ENCODE data around the gene RALB.

DNA sequence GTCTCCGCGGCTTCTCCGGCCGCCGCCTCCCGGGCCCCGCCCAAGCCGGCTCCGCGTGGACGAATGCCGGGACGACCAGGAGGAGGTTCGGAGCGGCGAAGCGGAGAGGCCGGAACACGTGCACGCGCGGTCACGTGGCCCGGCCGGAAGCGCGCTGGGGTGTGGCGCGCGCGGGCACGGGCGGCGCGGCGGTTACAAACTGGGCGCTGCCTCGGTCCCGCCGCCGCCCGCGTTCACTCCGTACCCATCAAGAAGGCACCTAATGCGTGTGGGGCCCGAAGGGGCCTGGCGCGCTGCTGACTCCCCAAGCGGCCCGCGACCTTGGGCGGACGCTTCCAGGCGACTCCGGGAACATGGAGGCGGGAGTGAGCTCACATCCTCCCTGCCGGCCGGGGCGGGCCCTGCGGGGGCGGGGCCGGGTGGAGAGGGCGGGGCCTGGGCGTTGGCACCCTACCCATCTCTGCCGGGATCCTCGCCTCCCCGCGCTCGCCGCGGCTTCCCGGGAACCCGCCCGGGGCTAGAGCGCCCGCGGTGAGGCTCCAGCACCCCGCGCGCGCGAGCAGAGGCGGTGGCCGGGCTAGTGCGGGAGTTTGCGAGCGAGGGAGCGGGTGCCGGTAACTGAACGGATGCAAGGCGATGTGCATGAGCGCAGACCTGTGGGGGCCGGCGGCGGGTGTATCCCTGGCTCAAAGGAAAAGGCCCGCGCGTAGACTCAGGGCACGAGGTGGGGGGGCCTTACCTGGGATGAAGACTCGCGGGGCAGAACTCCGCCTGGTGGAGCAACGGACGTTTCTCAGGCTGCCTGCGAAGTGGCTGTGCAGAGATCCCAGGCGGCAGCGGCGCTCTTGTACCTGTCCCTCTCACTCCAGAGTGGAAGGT, 29.4 kb upstream of the RALB start, which contains the start of gene TMEM185B:
- TF ChIP-seq CTCF (conservative IDR thresholded peaks at IDR 0.05; ENCODE audit: low read depth in 2 of 2) (peak; percentile 13 to 28; a peak in 3 of 4 replicates), EZH2 (IDR thresholded peaks at IDR 0.05; ENCODE audit: low read depth, unreplicated experiment) (no peak), CREB1 (CRISPR knock-in tag; IDR thresholded peaks at IDR 0.05; ENCODE audit: low read depth) (peak; percentile 45; the same call in 1 of the 2 replicates), REST (IDR thresholded peaks at IDR 0.05; ENCODE audit: unreplicated experiment) (no peak), EZH2phosphoT487 (IDR thresholded peaks at IDR 0.05; ENCODE audit: unreplicated experiment) (no peak), NANOG (IDR thresholded peaks at IDR 0.05; ENCODE audit: borderline replicate concordance) (no peak), POLR2AphosphoS5 (IDR thresholded peaks at IDR 0.05; ENCODE audit: low read depth) (peak; percentile 60; the same call in 1 of the 2 replicates)
- TF ChIP-seq, protein P1, sequence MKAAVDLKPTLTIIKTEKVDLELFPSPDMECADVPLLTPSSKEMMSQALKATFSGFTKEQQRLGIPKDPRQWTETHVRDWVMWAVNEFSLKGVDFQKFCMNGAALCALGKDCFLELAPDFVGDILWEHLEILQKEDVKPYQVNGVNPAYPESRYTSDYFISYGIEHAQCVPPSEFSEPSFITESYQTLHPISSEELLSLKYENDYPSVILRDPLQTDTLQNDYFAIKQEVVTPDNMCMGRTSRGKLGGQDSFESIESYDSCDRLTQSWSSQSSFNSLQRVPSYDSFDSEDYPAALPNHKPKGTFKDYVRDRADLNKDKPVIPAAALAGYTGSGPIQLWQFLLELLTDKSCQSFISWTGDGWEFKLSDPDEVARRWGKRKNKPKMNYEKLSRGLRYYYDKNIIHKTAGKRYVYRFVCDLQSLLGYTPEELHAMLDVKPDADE (IDR thresholded peaks at IDR 0.05) = no peak

Measured in GM23338 (cell line).